ENCODE measurements around the gene KIAA0825. TPM values are rescaled to one million over a fixed set of nuclear protein-coding genes. Genes with fewer than 3 reads are reported as not detected.

KIAA0825 gene
- total and polyA plus RNA-seq, 2 of the 8 experiments (the other 6 are each of a cell fraction or from before 2014, with no cell fraction given): 0.60 to 1.0 TPM

DNA sequence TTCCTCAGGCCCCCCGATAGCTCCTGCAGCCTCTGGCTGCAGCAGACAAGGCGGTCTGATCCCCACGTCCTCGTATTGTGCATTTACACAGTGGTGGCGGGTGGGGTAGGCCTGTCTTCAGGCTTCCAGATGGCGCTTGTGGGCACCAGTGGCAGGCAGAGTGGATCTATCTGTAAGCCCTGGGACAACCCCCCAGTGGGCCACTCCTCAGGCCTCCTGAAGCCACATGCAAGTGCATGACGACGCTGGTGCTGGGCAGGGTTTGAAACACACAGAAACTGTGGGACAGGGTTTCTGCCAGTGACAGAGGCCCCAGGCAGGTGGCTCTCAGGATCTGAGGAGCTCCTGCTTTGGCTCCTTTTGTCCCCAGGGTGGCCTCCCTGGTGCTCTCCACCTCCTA lies 42.1 kb upstream of the KIAA0825 start:
- Histone ChIP-seq H2BK5ac (ENCODE audit: low read depth, low read length) (no peak overlapping the region), H3K23ac (ENCODE audit: insufficient read length) (no peak overlapping the region), H3K23me2 (ENCODE audit: low read depth, low read length) (no peaks in the 10 kb centered on the region), H3K4ac (replicated peaks; ENCODE audit: insufficient read length, low read depth, low read length) (no peak overlapping the region), H3K56ac (replicated peaks; ENCODE audit: insufficient read length, low read depth, low read length) (no peak overlapping the region), H3K79me1 (ENCODE audit: low read depth, low read length) (peaks cover 6% of the 10 kb centered on the region), H4K8ac (ENCODE audit: extremely low read depth, insufficient read depth, low read length) (no peak overlapping the region), H2BK15ac (ENCODE audit: low read length) (no peak overlapping the region), H3K79me2 (ENCODE audit: control insufficient read depth in 1 of 2, insufficient read depth in 2 of 2, low read length in 2 of 2) (peaks cover 0 to 10% of the 10 kb centered on the region in 2 experiments; a peak in 2 of 4 replicates), H2AFZ (ENCODE audit: low read length) (no peak overlapping the region), H3K36me3 (ENCODE audit: control insufficient read depth in 2 of 4, insufficient read depth in 4 of 4, low read length in 3 of 4) (peaks cover 0 to 14% (median under 1%) of the 10 kb centered on the region in 4 experiments; a peak in 5 of 8 replicates), H3K14ac (ENCODE audit: insufficient read length) (no peak overlapping the region), H4K5ac (ENCODE audit: insufficient read length, low read depth, low read length) (no peak overlapping the region), H3K4me2 (ENCODE audit: insufficient read depth in 1 of 2, low read depth in 2 of 2, low read length in 2 of 2) (no peak overlapping the region), H2BK20ac (ENCODE audit: low read length) (no peak overlapping the region), H4K20me1 (replicated peaks in 1 of 2; ENCODE audit: control insufficient read depth in 1 of 2, insufficient read depth in 2 of 2, low read length in 2 of 2) (no peaks in the 10 kb centered on the region), H2AK5ac (ENCODE audit: low read depth, low read length) (no peak overlapping the region), H2BK12ac (ENCODE audit: low read depth, low read length) (no peak overlapping the region), H3K4me1 (replicated peaks in 1 of 4; ENCODE audit: control insufficient read depth in 3 of 4, insufficient read depth in 4 of 4, low read length in 3 of 4) (no peaks in the 10 kb centered on the region), H3K27me3 (replicated peaks in 1 of 4; ENCODE audit: control insufficient read depth in 3 of 4, extremely low read depth in 1 of 4, insufficient read depth in 3 of 4, low read length in 3 of 4) (0 out of 7 replicates have a peak, but pooled peaks cover 0 to 2% (median 0%) of the 10 kb centered on the region in 4 experiments), H2BK120ac (replicated peaks; ENCODE audit: low read depth, low read length) (no peak overlapping the region), H3K18ac (ENCODE audit: extremely low read depth, low read length) (no peak overlapping the region), H3K9me3 (ENCODE audit: insufficient read depth in 2 of 2, low read depth in 1 of 2, low read length in 1 of 2) (peaks cover 0 to 8% of the 10 kb centered on the region in 2 experiments; a peak in 2 of 4 replicates), H3K9ac (replicated peaks in 1 of 4; ENCODE audit: extremely low read depth in 1 of 4, low read depth in 3 of 4, low read length in 3 of 4) (no peak overlapping the region), H3K4me3 (ENCODE audit: extremely low read depth in 1 of 4, insufficient read depth in 2 of 4, low read depth in 3 of 4, low read length in 4 of 4) (no peak overlapping the region), H3K27ac (ENCODE audit: low read depth, low read length) (no peak overlapping the region), H4K91ac (replicated peaks; ENCODE audit: insufficient read length, low read length) (no peak overlapping the region)
- 85% methylated on average over 8 of the region's 8 CpGs; no CpG with 5 or more reads in 1 of the 2 experiments for WGBS, 2 experiments (ENCODE audit: extremely low coverage in 1 of 2, insufficient coverage in 1 of 2, insufficient read length in 1 of 2, insufficient replicate concordance in 2 of 2, low coverage in 1 of 2, low lambda C conversion rate in 2 of 2, missing lambda C conversion rate in 1 of 2)
- ChIA-PET POLR2A (ENCODE audit: partially characterized antibody) (no interaction called here), CTCF (ENCODE audit: partially characterized antibody) (interaction anchor here (1.5 kb wide), 1 partner anchor 47 kb away, joined by 4 read pairs; no protein-coding TSS in a partner anchor)
- DNase-seq (ENCODE audit: low read depth in 1 of 2, low spot score in 2 of 2) (no peak), FAIRE-seq (no peak)
- TF ChIP-seq CHD2 (IDR thresholded peaks at IDR 0.05; ENCODE audit: low read length) (no peak), TBP (IDR thresholded peaks at IDR 0.05; ENCODE audit: low read depth, low read length) (no peak), NANOG (IDR thresholded peaks at IDR 0.05; ENCODE audit: insufficient read depth, low read depth, low read length, poor library complexity, severe bottlenecking) (no peak)
